K562 (cell line): ENCODE results near the gene PHF21A. TPM values are rescaled to one million over a fixed set of nuclear protein-coding genes. Genes with fewer than 3 reads are reported as not detected.

Experiments
- ARNT ChIP-seq, 2 experiments: fragments of 450-650 bp; IDR thresholded peaks; 2 replicates each; pipeline ENCODE4 v1.6.1; 2016; ENCODE audit warnings: mild to moderate bottlenecking in 1 of 2
- BRCA1 ChIP-seq, 2 experiments: fragments of 450-650 bp in 1 of 2; sonication (generic) in 1 of 2; formaldehyde crosslinking in 1 of 2; IDR thresholded peaks; 2 replicates each; pipeline versions ENCODE4 v1.5.0 to v1.6.1; 2017 to 2020; ENCODE audit warnings: mild to moderate bottlenecking in 1 of 2, missing genetic modification reagents in 1 of 2
- C11orf30 ChIP-seq: fragments of 450-650 bp; IDR thresholded peaks from 2 replicates; pipeline ENCODE4 v1.6.1; 2016; ENCODE audit warnings: low read depth, mild to moderate bottlenecking
- CTBP1 ChIP-seq: fragments of 450-650 bp; IDR thresholded peaks from 2 replicates; pipeline ENCODE4 v1.6.1; 2016; ENCODE audit warnings: borderline replicate concordance
- CTCFL ChIP-seq: IDR thresholded peaks from 2 replicates; pipeline ENCODE4 v1.6.1; 2011; ENCODE audit warnings: borderline replicate concordance, low read depth, mild to moderate bottlenecking, moderate library complexity, low read length; ENCODE audit not compliant: insufficient read depth, poor library complexity, severe bottlenecking
- E4F1 ChIP-seq: fragments of 250-450 bp; sonication (Bioruptor Pico); IDR thresholded peaks from 2 replicates; pipeline ENCODE4 v1.5.0; 2021; ENCODE audit warnings: mild to moderate bottlenecking, borderline replicate concordance
- GABPB1 ChIP-seq: sonication (generic); formaldehyde crosslinking; IDR thresholded peaks from 2 replicates; pipeline ENCODE4 v1.8.0; 2022; ENCODE audit warnings: mild to moderate bottlenecking, missing genetic modification reagents
- HNRNPK ChIP-seq: fragments of 200-400 bp; formaldehyde crosslinking; IDR thresholded peaks from one replicate; pipeline ENCODE4 v1.6.1; 2018; ENCODE audit warnings: mild to moderate bottlenecking, low read depth, low read length; ENCODE audit not compliant: poor library complexity, severe bottlenecking
- JUND ChIP-seq, 2 experiments: IDR thresholded peaks; 2 replicates in 1 of 2; 3 replicates in 1 of 2; pipeline ENCODE4 v1.6.1; 2011; ENCODE audit warnings: borderline replicate concordance in 2 of 2, low read depth in 2 of 2, low read length in 2 of 2, improper control_type of control experiment in 1 of 2, missing biosample characterization in 1 of 2, missing genetic modification characterization in 1 of 2, missing genetic modification reagents in 1 of 2
- MEIS2 ChIP-seq: fragments of 450-650 bp; IDR thresholded peaks from 2 replicates; pipeline ENCODE4 v1.6.1; 2014; ENCODE audit warnings: mild to moderate bottlenecking; ENCODE audit not compliant: partially characterized antibody
- NFE2L1 ChIP-seq: fragments of 450-650 bp; IDR thresholded peaks from 2 replicates; pipeline ENCODE4 v1.6.1; 2016; ENCODE audit warnings: missing genetic modification characterization, low read depth, mild to moderate bottlenecking, missing compliant biosample characterization, moderate library complexity, borderline replicate concordance
- NR3C1 ChIP-seq: sonication (generic); formaldehyde crosslinking; IDR thresholded peaks from 2 replicates; pipeline ENCODE4 v1.8.1; 2022; ENCODE audit warnings: missing genetic modification reagents
- SAFB2 ChIP-seq: fragments of 200-400 bp; formaldehyde crosslinking; IDR thresholded peaks from 2 replicates; pipeline ENCODE4 v1.6.1; 2018; ENCODE audit warnings: borderline replicate concordance, low read length, low read depth, moderate library complexity; ENCODE audit not compliant: severe bottlenecking
- SAP30 ChIP-seq: fragments of 200-600 bp; sonication (generic); IDR thresholded peaks from 2 replicates; pipeline ENCODE4 v1.6.1; 2012; ENCODE audit warnings: borderline replicate concordance, low read depth, mild to moderate bottlenecking, moderate library complexity, low read length, control low read depth, inconsistent platforms; ENCODE audit not compliant: insufficient read depth, poor library complexity, severe bottlenecking
- SFPQ ChIP-seq: fragments of 200-400 bp; formaldehyde crosslinking; IDR thresholded peaks from 2 replicates; pipeline ENCODE4 v1.6.1; 2017; ENCODE audit warnings: mild to moderate bottlenecking, low read depth, low read length, moderate library complexity
- ZBTB9 ChIP-seq: fragments of 450-650 bp; formaldehyde crosslinking; IDR thresholded peaks from 2 replicates; pipeline ENCODE4 v1.4.0; 2020; ENCODE audit warnings: mild to moderate bottlenecking, moderate library complexity
- ZFP30 ChIP-seq: fragments of 250-450 bp; sonication (Bioruptor Pico); IDR thresholded peaks from 2 replicates; pipeline ENCODE4 v1.8.0; 2022; ENCODE audit warnings: moderate library complexity, mild to moderate bottlenecking, inconsistent platforms, borderline replicate concordance
- ZNF3 ChIP-seq: fragments of 250-450 bp; sonication (Bioruptor Pico); IDR thresholded peaks from 2 replicates; pipeline ENCODE4 v1.5.0; 2021; ENCODE audit warnings: mild to moderate bottlenecking, moderate library complexity
- ZNF778 ChIP-seq: fragments of 450-650 bp; formaldehyde crosslinking; IDR thresholded peaks from 2 replicates; pipeline ENCODE4 v1.4.0; 2020; ENCODE audit warnings: mild to moderate bottlenecking, moderate library complexity
- polyA plus RNA-seq, 8 experiments: library from polyadenylated mRNA; depleted of rRNA in 4 of 8; stranded (reverse) in 5 of 8; unstranded in 3 of 8; fragments of >200 nt; fragmentation: Nextera tagmentation in 2 of 8; fragmentation: Illumina TruSeq in 1 of 8; extraction: Ambion mirVana in 2 of 8; extraction: Trizol in 1 of 8; gene quantifications; 2 replicates each; pipeline versions ENCODE4 v1.2.1 to v1.2.3, GENCODE V29; 2011 to 2014; ENCODE audit warnings: inconsistent platforms in 1 of 8, missing spikeins in 1 of 8
- total RNA-seq, 7 experiments: library from RNA; depleted of rRNA in 6 of 7; stranded (reverse); fragments of >200 nt in 6 of 7; fragmentation: Illumina TruSeq in 2 of 7; extraction: Trizol in 2 of 7; gene quantifications; 2 replicates each; pipeline versions ENCODE4 v1.2.1 to v1.2.3, GENCODE V29; 2011 to 2021; ENCODE audit warnings: low replicate concordance in 1 of 7

Gene PHF21A
- total and polyA plus RNA-seq, 9 of the 15 experiments (the other 6 are each of a cell fraction or from before 2014, with no cell fraction given) = 1.5 to 32.4 (median 10.7) TPM

GRCh38 chr11:45997599-45997998, 123.7 kb downstream of the PHF21A start (continued):
- TF ChIP-seq SAFB2 = no peak
- TF ChIP-seq E4F1 = no peak
- TF ChIP-seq NFE2L1 (tag) = no peak
- no peak; the same call in 1 of the 2 replicates for TF ChIP-seq CTBP1
- TF ChIP-seq MEIS2 = peak; percentile 23
- TF ChIP-seq CTCFL = no peak
- TF ChIP-seq ZBTB9 (CRISPR knock-in tag) = no peak
- no peak for TF ChIP-seq SFPQ
- peak; percentile 55; the same call in 1 of the 2 replicates for TF ChIP-seq C11orf30
- no peak for TF ChIP-seq SAP30
- TF ChIP-seq ZNF3 (CRISPR knock-in tag) = no peak
- TF ChIP-seq JUND (IDR thresholded peaks at IDR 0.05; ENCODE audit: borderline replicate concordance, low read depth, low read length) = no peak; the same call in 1 of the 2 replicates
- TF ChIP-seq JUND (tag; IDR thresholded peaks at IDR 0.05; ENCODE audit: borderline replicate concordance, low read depth, low read length) = peak; percentile 57; the same call in 1 of the 3 replicates
- no peak; a peak in 1 of 4 replicates for TF ChIP-seq ARNT (IDR thresholded peaks at IDR 0.05)
- no peak for TF ChIP-seq ZFP30 (CRISPR knock-in tag)
- no peak for TF ChIP-seq NR3C1 (CRISPR knock-in tag)
- no peak for TF ChIP-seq ZNF778 (CRISPR knock-in tag)
- no peak for TF ChIP-seq HNRNPK
- TF ChIP-seq GABPB1 (CRISPR knock-in tag) = no peak
- TF ChIP-seq BRCA1 (IDR thresholded peaks at IDR 0.05) = no peak
- TF ChIP-seq BRCA1 (CRISPR knock-in tag; IDR thresholded peaks at IDR 0.05) = no peak
